Measurements from ENCODE around the gene ACOT7.
A peak's percentile ranks its signal among the peaks of the same experiment; 100 is the strongest.

DNA sequence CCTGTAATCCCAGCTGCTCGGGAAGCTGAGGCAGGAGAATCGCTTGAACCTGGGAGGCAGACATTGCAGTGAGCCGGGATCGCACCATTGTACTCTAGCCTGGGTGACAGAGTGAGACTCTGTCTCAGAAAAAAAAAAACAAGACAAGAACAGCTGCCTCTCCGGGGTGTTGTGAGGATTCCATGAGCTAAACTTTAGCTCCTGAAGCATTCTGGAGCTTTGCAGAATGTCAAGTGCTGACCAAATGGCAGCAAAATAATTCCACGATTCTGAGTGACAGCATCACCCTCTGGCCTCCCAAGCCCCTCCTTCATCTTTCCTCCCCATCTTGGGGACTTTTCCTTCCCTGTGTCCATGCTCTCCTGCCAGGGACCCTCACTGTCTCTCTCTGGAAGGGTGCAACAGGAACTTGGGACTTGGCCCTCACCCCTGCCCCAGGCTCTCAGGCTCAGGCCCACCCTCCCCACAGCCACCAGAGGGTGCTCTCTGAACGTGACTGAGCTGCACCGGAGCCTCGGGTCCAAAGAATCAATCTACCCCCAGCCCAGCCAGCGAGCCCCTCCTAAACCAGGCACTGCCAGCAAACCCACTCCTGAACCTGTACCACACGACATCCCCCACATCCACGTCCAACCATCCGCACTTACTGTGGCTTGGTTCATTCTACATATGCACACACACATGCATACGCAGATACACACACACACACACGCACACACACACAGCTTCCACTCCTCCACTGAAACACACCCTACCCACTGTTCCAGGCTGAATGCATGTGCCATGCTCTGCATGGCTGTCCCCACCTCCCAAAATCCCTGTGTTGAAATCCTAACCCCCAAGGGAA is 45.7 kb downstream of the ACOT7 start:
- TF ChIP-seq, protein P1, sequence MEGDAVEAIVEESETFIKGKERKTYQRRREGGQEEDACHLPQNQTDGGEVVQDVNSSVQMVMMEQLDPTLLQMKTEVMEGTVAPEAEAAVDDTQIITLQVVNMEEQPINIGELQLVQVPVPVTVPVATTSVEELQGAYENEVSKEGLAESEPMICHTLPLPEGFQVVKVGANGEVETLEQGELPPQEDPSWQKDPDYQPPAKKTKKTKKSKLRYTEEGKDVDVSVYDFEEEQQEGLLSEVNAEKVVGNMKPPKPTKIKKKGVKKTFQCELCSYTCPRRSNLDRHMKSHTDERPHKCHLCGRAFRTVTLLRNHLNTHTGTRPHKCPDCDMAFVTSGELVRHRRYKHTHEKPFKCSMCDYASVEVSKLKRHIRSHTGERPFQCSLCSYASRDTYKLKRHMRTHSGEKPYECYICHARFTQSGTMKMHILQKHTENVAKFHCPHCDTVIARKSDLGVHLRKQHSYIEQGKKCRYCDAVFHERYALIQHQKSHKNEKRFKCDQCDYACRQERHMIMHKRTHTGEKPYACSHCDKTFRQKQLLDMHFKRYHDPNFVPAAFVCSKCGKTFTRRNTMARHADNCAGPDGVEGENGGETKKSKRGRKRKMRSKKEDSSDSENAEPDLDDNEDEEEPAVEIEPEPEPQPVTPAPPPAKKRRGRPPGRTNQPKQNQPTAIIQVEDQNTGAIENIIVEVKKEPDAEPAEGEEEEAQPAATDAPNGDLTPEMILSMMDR (conservative IDR thresholded peaks at IDR 0.05; ENCODE audit: low read depth, low read length) = peak; percentile 97
- no peak for TF ChIP-seq EZH2phosphoT487 (IDR thresholded peaks at IDR 0.05; ENCODE audit: borderline replicate concordance, low read length)
- no peak for TF ChIP-seq EZH2 (IDR thresholded peaks at IDR 0.05; ENCODE audit: low read length, unreplicated experiment)

Measured in PC-3 (cell line).